ENCODE data around the gene PIGQ.

PIGQ gene

GRCh38 chr16:569445-570254 is at the start of gene PIGQ:
Gene PIGQ, plus strand, starts transcription at chr16:569968. Its CDS starts 4,107 bp downstream, at chr16:574075.
- FAIRE-seq = no peak
- peak; percentile 96 for DNase-seq (ENCODE audit: insufficient read length, low spot score)

- FAIRE-seq (no peak), DNase-seq (ENCODE audit: insufficient read length, low spot score) (no peak)
These were observed 48.9 kb upstream of the PIGQ start for GRCh38 chr16:520847-521246.

DNA sequence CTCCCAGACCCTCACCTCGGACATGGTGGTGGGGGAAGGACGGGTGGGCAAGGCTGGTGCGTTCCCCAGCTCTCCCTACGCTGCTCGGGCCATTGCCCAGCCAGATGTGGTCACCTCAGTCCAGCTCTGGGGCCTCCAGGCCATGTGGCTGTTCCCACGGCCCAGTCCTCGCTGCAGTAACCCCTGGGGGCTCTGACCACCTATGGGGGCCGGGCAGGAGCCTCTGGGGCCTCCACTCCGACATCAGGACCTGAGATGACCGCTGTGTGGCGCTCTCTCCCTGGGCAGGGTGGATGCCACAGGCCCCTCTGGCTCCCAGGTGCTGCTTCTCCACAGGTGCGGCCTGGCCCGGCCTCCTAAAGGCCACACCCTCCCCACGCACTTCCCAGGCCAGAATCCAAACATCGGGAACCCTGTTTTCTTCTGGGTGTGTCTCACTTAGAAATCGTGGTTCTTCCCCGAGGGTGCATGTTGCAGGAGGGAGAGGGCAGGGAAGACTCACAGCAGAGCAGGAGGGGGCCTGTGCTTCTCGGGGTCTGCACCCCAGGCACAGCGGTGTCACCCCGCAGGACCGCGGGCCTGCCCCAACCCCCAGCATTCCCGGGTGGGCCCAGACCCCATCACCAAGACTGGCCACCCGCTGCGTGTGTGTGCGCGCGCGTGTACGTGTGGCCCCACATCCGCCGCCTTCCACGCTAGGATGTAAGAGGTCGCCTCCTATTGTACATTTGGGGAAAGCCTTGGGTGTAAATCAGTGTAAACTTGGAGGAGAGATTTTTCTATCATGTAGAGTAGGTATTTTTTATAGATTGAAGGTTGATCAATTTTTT is 48.2 kb upstream of the PIGQ start:
- FAIRE-seq (no peak), DNase-seq (ENCODE audit: insufficient read length, low spot score) (no peak)

DNA sequence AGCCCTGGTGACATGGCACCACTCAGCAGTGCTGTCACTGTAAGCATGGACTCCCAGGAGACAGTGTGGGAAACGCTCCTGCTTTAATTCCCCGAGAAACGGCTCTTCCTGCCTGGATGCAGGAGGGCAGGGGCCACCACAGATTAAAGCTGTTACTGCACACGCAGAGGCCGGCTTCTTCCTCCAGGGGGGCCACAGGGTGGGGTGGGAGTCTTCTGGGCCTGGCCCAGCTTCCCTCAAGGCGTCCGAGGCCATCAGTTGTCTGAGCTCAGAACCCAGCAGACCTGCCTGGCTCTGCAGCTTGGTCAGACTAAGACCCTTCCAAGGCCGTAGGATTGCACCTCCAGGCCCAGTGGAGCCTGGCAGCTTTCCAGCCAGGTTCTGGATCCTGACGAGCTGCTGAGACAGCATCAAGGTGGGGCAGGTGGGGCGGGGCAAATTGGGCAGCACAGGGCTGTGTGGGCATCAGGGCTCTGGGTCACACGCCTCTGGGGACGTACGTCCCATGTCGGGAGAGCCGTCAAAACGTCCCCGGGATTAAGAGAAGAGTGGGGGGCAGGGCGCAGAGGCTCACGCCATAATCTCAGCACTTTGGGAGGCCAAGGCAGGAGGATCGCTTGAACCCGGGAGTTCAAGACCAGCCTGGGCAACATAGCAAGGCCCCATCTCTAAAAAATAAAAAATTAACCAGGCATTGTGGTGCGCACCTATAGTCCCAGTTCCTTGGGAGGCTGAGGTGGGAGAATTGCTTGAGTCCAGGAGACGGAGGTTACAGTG is 47.3 kb upstream of the PIGQ start:
- DNase-seq (ENCODE audit: insufficient read length, low spot score) = no peak

GRCh38 chr16:523097-523741 is 46.5 kb upstream of the PIGQ start:
- no peak for DNase-seq (ENCODE audit: insufficient read length, low spot score)
- FAIRE-seq = no peak

More for the DNA sequence above, 47.3 kb upstream of the PIGQ start:
- no peak for FAIRE-seq

GRCh38 chr16:524274-525040 is 45.3 kb upstream of the PIGQ start:
- no peak for FAIRE-seq
- DNase-seq (ENCODE audit: insufficient read length, low spot score) = no peak

DNA sequence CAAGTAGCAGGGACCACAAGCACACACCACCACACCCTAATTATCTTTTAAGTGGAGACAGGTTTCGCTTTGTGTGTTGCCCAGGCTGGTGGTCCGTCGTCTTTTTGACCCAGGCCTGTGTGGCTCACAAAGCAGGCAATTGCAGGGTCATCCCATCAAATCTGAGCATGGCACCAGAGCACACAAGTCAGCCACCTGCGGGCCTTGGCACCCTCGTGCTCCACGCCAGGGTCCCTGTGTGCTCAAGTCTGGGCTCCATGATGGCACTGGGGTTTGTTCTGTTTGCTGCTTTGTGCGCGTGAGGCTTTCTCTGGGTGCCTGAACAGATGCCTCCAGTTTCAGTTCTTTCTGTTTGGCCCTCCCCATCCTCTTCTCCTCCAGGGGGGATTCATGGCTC is 44.6 kb upstream of the PIGQ start:
- DNase-seq (ENCODE audit: insufficient read length, low spot score) (no peak), FAIRE-seq (no peak)

- no peak for FAIRE-seq
- peak; percentile 54 for DNase-seq (ENCODE audit: insufficient read length, low spot score)
These were observed 44.1 kb upstream of the PIGQ start for GRCh38 chr16:525520-526180.

DNA sequence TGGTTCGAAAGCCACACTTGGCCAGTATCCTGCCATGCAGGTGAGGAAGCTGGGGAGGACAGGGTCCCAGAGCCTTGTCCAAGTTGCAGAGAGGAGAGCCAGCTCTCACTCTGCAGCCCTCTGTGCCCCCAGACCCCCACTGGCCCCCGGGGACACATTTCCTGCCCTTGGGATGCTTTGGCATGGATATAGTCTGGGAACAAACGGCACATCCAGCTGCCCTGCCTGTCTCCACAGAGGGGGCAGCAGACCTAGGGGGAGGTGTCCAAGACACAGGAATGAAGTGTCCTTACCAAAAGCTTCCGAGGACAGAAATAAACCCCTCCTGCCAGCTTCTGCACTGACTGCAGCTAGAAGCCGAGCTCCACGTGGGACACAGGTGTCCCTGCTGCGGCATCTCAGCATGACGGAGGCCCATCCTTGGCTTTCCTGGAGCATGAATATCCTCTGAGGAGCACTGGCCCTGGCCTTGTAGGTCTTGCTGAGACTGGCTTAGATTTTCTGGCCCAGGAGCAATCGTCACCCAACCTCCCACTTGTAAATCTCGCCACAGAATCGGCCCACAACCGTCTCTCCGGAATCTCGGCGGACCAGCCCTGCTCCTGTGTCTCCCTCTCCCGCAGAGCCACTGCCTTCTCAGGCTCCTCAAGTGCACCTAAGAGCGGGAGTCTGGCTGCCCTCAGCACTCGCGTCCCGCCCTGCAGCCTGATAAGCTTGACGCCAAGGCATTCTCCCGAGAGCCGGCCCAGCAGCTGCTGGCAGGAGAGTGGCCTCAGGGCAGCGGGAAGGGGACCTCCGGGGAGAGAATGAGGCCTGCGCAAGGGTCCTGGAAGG is 43.4 kb upstream of the PIGQ start:
- FAIRE-seq (no peak), DNase-seq (ENCODE audit: insufficient read length, low spot score) (no peak)

DNA sequence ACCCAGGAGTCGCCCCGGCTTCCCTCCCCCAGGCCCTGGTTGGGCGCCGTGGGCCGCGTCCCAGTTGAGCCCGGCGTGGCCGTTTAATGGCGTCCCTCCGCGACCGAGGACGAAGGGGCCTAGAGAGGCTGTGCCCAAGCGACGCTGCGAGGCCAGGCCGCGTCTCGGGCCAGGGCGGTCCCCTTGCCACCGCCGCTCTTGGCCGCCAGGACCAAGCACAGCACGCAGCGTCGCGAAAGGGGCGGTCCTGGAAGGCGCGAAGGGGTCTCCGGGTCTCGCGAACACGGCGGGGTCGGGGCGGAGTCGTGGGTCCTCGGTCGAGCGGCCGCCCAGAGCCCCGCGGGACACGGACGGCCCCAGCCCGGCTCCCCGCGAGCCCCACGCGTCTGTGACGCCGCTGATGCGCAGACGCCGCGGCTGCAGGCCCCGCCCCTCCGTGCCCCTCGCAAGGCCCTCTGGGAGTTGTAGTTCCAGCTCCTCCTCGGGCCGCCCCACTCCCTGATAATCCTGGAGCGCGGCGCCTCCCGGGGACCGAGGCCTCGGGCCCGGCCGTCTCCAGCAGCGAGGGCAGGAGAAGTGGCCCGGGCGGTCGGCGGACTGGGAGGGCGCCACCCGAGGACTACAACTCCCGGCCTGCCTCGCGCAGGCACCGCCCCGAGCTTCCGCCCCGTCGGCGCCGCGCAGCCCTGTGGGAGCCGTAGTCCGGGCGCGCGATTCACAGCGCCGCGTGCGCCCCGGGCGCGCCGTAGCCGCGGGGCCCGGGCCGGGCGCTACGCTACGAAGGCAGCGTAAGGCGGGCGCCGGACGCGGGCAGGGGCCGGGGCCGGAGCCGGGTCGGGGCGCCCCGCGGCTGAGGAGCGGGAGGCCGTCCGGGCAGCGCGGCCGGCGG is 42.5 kb upstream of the PIGQ start, which contains the start of gene CAPN15:
TSS of gene CAPN15 (plus strand) at position 698 of the 889 bp plus-strand sequence. CDS start 19,127 bp downstream, outside the sequence.
- DNase-seq (ENCODE audit: insufficient read length, low spot score) (peak; percentile 92), FAIRE-seq (peak; percentile 78)

- no peak for DNase-seq (ENCODE audit: insufficient read length, low spot score)
- no peak for FAIRE-seq
These were observed 41.4 kb upstream of the PIGQ start for GRCh38 chr16:528111-529011.

DNA sequence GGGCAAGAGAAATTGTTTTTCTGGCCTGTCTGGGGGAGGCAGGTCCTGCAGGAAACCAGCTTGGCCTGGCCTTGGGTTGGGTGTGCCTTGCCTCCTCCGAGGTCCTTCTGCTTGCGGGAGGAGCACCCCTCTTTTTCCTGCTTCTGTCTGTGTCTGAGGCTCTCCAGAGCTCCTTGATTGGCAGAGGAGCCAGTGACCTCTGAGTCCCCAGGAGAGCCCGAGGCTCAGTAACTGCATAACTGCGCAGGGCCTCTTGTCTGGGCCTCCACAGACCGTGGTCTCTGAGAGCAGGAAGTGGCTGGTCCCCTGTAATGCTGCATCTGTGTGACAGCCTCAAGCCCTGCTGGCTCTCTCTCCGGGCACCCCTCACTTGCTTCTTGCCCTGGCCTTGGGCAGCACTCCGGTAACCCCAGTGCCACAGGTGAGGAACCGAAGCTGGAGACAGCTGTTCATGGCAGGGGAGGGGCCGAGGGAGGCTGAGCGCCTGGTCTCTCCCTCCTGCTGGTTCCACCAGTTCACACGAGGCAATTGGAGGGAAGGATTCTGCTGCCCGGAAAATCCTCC is 40.7 kb upstream of the PIGQ start:
- no peak for DNase-seq (ENCODE audit: insufficient read length, low spot score)

DNA sequence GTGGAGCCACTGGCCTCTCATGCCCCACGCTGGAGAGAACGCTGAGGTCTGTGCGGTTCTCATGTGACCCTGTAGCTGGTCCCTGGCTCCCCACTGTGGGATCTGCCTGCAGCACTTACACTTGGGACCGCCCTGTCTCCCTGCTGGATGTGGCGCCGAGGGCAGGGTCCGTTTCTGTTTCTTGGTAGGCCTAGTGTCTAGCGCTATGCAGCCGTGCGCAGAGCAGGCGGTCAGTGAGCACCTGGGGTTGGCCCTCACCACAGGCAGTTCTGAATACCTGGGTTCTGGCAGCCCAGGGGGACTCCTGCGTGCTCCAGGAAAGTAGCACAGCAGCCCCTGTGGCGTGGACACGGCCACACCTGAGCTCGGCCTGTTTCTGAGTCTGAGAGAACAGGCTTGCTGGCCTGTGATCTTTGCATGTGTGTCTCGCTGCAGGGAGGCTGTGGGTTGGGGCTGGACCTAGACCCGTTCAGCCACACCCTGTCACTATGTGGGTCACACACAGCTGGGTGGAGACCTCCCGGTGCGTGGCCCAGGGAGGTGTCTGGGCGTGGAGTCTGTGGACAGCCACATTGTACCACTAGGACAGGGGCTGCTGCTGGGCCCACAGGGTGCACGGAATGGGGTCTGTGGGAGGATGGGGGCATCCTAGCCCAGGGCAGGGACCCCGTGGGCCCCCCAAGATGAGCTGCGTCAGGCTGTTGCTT is 39.5 kb upstream of the PIGQ start:
- no peak for FAIRE-seq
- DNase-seq (ENCODE audit: insufficient read length, low spot score) = no peak

More for the DNA sequence above, 40.7 kb upstream of the PIGQ start:
- FAIRE-seq = no peak

DNA sequence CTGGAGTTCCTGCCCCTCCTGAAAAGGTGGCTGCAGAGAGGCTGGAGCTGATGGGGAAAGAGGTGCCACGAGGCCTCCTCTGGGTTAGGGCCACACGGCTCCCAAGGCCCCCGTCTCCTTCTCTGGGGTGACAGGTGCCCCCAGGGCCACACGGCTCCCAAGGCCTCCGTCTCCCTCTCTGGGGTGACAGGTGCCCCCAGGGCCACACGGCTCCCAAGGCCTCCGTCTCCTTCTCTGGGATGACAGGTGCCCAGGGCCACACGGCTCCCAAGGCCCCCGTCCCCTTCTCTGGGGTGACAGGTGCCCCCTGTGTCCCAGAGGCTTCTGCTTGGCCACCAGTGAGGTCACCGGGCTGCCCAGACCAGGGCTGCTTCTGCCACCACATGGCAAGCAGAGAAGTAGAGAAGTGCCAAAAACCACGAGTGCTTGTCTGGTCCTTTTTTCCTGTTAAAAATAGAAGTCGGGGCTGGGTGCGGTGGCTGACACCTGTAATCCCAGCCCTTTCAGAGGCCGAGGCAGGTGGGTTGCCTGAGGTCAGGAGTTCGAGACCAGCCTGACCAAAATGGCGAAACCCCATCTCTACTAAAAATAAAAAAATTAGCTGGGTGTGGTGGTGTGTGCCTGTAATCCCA is 38.2 kb upstream of the PIGQ start:
- FAIRE-seq (no peak), DNase-seq (ENCODE audit: insufficient read length, low spot score) (no peak)

All from GM19239 (cell line).